GM12872 (cell line): Measurements from ENCODE around the gene TOP2A.
A peak's percentile ranks its signal among the peaks of the same experiment; 100 is the strongest.

ENCODE experiments used
- CTCF ChIP-seq: IDR thresholded peaks from 3 replicates; pipeline ENCODE4 v1.5.1; 2011; ENCODE audit warnings: low read depth, mild to moderate bottlenecking, low read length, moderate library complexity; ENCODE audit not compliant: insufficient read depth

Gene TOP2A

GRCh38 chr17:40410082-40410481 is 7.6 kb downstream of the TOP2A start:
- TF ChIP-seq CTCF, result no peak

GRCh38 chr17:40407460-40407859 is 10.2 kb downstream of the TOP2A start:
- TF ChIP-seq CTCF, result no peak

- TF ChIP-seq CTCF, result no peak
Observed at GRCh38 chr17:40404003-40404402, 13.7 kb downstream of the TOP2A start.

GRCh38 chr17:40402668-40403067 is 15.0 kb downstream of the TOP2A start:
- TF ChIP-seq CTCF, result no peak

- peak; percentile 48; the same call in 2 of the 3 replicates for TF ChIP-seq CTCF
Observed at GRCh38 chr17:40399185-40399584, 18.5 kb downstream of the TOP2A start.

- no peak for TF ChIP-seq CTCF
Observed at GRCh38 chr17:40382251-40382650, 35.4 kb downstream of the TOP2A start.

- TF ChIP-seq CTCF, result no peak
Observed at GRCh38 chr17:40378966-40379365, 38.7 kb downstream of the TOP2A start.

- TF ChIP-seq CTCF, result no peak
Observed at GRCh38 chr17:40377832-40378231, 39.9 kb downstream of the TOP2A start.
